ENCODE measurements around the gene NME3.

Gene NME3

DNA sequence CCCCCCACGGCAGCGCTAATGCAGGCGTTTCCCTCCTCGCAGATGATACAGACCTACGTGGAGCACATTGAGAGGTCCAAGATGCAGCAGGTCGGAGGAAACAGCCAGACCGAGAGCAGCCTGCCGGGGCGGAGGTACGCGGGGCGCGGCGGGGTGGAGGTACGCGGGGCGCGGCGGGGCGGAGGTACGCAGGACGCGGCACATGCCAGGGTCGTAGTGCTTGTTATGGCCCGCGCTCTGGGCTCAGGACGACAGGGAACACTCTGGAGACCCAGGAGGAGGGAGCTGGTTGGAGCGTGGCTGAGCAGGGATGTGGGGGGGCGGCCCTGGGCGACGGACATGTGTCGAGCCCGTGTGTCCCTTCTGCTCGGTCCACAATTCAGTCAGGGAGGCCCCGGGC lies 41.9 kb downstream of the NME3 start:
- no peak for DNase-seq (ENCODE audit: low read depth in 1 of 2, low spot score in 1 of 2)

DNA sequence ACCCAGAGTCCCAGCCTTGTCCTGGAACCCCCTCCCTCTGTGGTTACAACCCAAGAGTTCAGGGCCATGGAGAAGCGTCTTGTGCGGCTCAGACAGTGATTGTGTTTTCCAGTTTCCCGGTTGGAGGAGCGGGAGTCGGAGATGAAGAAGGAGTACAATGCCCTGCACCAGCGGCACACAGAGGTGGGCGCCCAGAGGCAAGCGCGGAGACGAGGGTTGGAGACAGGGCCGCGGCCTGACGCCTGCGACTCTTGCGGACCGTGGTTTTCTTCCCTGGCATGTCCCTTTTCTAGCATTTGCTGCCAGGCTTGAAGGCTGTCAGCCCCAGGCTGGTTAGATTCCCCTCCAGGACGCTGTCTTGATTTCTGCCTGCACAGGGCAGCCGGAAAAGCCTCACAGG lies 42.3 kb downstream of the NME3 start:
- no peak for DNase-seq (ENCODE audit: low read depth in 1 of 2, low spot score in 1 of 2)

DNA sequence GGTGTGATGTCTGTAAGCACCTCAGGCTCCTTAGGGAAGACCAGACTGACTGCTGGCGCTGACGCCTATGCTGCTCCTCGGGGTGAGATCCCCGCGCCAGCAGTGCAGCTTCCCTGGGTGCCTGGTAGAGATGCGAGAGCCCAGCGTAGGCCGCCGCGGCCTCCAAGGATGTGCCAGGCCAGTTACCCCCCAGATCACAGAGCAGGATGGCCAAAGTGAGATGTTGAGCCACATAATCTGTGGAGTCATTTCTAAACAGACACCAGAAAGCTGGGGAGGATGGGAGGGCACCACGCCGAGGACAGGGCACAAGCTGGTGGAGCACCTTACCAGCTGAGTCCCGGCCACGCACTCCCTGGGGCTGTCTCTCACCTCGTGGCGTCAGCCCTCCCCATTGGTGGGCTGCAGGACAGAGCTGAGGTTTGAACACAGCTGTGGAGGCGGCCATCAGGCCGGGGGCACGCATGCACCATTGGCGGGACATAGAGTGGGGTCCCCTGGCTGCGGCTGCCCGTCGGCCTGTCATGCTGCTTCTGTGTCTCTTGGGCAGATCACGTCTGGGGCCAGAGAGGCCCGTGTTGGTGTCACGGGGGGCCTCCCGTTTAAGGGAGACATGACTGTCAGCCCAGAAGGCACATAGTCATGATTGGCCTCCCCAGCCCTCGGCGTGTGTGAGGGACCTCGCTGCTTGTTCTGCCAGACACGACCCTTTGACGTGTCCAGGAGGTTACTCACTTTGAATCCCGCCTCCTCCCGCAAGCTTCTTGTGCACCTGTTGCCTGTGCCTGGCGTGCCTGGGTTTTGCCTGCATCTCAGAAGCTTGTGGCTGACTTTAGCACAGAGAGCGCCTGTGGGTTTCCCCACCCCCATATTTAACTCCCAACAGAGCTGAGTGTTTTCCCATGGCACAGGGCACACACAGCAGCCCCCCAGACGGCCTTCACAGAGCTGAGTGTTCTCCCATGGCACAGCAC lies 43.4 kb downstream of the NME3 start:
- DNase-seq (ENCODE audit: low read depth in 1 of 2, low spot score in 1 of 2): no peak

DNA sequence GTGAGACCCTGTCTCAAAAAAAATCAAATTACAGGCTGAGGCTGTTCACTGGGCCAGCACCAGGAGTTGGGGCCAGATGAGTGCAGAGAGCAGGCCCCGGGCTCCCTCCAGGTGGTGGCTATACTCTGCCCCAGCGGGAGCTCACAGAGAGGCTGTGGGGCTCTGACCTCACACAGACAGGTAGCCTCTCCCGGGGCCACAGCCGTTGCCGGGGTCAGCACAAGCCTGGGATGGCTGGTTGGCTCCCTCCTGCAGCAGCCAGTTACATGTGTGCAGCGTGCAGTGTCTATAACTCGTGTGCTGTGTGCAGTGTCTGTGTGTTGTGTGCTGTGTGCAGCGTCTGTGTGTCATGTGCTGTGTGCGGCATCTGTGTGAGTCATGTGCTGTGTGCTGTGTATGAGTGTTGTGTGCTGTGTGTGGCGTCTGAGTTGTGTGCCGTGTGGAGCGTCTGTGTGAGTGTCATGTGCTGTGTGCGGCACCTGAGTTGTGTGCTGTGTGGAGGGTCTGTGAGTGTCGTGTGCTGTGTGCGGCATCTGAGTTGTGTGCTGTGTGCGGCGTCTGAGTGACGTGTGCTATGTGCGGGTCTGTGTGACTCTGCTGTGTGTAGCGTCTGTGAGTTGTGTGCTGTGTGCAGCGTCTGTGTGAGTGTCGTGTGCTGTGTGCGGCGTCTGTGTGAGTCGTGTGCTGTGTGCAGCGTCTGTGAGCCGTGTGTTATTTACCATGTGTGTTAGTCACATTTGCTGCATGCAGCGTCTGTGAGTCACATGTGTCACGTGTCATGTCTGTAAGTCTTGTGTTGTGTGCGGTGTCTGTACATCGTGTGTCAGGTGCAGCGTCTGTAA lies 44.5 kb downstream of the NME3 start:
- no peak for DNase-seq (ENCODE audit: low read depth in 1 of 2, low spot score in 1 of 2)

DNA sequence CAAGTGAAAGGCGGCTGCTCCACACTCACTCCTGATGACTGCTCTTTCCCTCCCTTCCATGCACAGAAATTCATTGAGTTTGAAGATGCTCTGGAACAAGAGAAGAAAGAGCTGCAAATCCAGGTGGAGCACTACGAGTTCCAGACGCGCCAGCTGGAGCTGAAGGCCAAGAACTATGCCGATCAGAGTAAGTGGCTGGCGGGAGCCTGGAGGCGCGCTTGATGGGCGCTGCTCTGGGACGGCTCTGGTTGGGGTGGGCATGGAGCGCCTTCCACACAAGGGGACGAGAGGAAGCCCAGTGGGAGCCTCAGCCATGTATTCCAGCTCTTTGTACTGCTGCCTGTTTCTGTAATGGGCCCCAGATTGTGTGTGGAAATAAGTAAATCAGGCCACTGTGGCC lies 46.9 kb downstream of the NME3 start:
- DNase-seq (ENCODE audit: low read depth in 1 of 2, low spot score in 1 of 2): no peak

DNA sequence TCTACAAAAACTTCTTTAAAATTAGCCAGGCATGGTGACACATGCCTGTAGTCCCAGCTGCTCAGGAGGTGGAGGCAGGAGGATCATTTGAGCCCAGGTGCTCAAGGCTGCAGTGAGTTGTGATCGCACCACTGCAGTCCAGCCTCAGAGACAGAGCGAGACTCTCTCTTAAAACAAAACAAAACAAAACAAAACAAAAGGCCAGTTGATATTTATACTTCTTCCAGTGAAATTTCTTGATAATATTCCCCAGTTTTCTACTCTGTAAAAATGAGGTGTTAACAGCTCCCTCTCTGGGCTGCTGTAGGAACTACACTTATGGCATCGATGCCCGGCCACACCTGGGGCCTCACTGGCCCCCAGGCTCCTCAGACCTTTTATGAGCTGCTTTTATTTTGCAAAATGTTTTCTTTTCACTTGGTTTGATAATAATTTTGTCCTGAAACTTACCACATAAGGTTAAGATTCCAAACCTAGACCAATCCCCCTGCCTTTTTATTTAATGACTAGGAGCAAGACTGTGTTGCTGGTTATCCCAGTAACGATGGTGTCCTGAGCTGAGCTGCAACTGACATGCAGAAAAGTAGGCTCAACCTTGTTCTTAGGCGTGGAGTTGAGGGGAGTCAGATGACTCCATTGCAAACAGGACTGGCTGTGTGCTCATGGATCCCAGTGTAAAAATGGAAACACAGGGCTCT lies 47.7 kb downstream of the NME3 start:
- no peak for DNase-seq (ENCODE audit: low read depth in 1 of 2, low spot score in 1 of 2)

DNA sequence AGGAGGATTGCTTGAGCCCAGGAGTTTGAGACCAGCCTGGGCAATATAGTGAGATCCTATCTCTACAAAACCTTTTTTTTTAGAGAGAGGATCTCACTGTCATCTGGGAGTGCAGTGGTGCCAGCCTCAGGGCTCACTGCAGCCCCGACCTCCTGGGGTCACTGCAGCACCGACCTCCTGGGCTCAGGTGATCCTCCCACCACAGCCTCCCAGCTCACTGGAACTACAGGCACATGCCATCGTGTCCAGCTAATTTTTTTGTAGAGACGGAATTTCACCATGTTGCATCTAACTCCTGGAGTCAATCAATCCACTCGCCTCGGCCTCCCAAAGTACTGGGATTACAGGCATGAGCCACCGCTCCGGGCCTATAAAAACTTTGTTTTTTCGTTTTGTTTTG lies 50.0 kb downstream of the NME3 start:
- DNase-seq (ENCODE audit: low read depth in 1 of 2, low spot score in 1 of 2): no peak
